IMR-90 (cell line): ENCODE results near the gene GSTP1. TPM values are rescaled to one million over a fixed set of nuclear protein-coding genes. Genes with fewer than 3 reads are reported as not detected.
"Not testable (repeated sequence)": the region's sequence is repeated elsewhere in the genome, so short reads cannot be mapped to it uniquely, and the experiment has no call there.

Experiments used
- ATAC-seq: fragments of 200-7000 bp; cut with Tn5 transposase; 2 replicates; pipeline ENCODE4 v1.9.1; 2020; ENCODE audit warnings: low read depth, mild to moderate bottlenecking, moderate library complexity
- BruUV-seq: library from RNA; stranded (reverse); fragments of 400-500 nt; replicated peaks from 2 replicates; lab custom pipeline; 2021; lab: Mats Ljungman, UMichigan
- CTCF ChIA-PET: fragments of 300-600 bp; formaldehyde crosslinking; extraction: SDS; loops from one replicate; lab custom pipeline; 2021; ENCODE audit warnings: antibody characterized with exemption; lab: Yijun Ruan, JAX
- POLR2A ChIA-PET: fragments of 300-600 bp; sonication (Branson Sonifier 250); formaldehyde crosslinking; loops from one replicate; lab custom pipeline; 2022; ENCODE audit warnings: antibody characterized with exemption; ENCODE audit not compliant: unreplicated experiment; lab: Charles Lee
- DNase-seq: peaks from one replicate; pipeline ENCODE4 v3.0.0; 2013
- H2AFZ ChIP-seq: replicated peaks from 2 replicates; pipeline ENCODE3; 2013; ENCODE audit warnings: low read length, mild to moderate bottlenecking; ENCODE audit not compliant: poor library complexity
- H2AK5ac ChIP-seq: 2 replicates; pipeline ENCODE4 v1.6.1; 2013; ENCODE audit warnings: low read depth, low read length, inconsistent platforms
- H2AK9ac ChIP-seq: replicated peaks from 2 replicates; pipeline ENCODE3; 2013; ENCODE audit warnings: mild to moderate bottlenecking, low read depth, low read length, moderate library complexity; ENCODE audit not compliant: poor library complexity
- H2BK120ac ChIP-seq: 2 replicates; pipeline ENCODE4 v1.6.1; 2013; ENCODE audit warnings: low read depth, low read length, inconsistent platforms
- H2BK15ac ChIP-seq: 3 replicates; pipeline ENCODE4 v1.6.1; 2013; ENCODE audit warnings: low read depth, low read length, inconsistent platforms
- H2BK20ac ChIP-seq: 2 replicates; pipeline ENCODE4 v1.6.1; 2013; ENCODE audit warnings: low read depth, mild to moderate bottlenecking, inconsistent platforms, low read length, moderate library complexity
- H2BK5ac ChIP-seq: 2 replicates; pipeline ENCODE4 v1.6.1; 2013; ENCODE audit warnings: mild to moderate bottlenecking, low read depth, low read length, inconsistent platforms; ENCODE audit not compliant: poor library complexity, severe bottlenecking
- H3K14ac ChIP-seq: replicated peaks from 2 replicates; pipeline ENCODE4 v1.6.1; 2013; ENCODE audit warnings: low read depth, low read length, inconsistent platforms
- H3K18ac ChIP-seq: 2 replicates; pipeline ENCODE4 v1.6.1; 2013; ENCODE audit warnings: low read depth, low read length, control low read depth
- H3K23ac ChIP-seq: 2 replicates; pipeline ENCODE4 v1.6.1; 2013; ENCODE audit warnings: low read depth, low read length, inconsistent platforms
- H3K27ac ChIP-seq: 2 replicates; pipeline ENCODE4 v1.5.1; 2013; ENCODE audit warnings: mild to moderate bottlenecking, control low read depth, low read length; ENCODE audit not compliant: insufficient read depth
- H3K27me3 ChIP-seq: 2 replicates; pipeline ENCODE4 v1.6.1; 2013; ENCODE audit warnings: low read length; ENCODE audit not compliant: control insufficient read depth, insufficient read depth
- H3K36me3 ChIP-seq: 2 replicates; pipeline ENCODE4 v1.6.1; 2013; ENCODE audit warnings: low read length, mixed read lengths; ENCODE audit not compliant: control insufficient read depth, insufficient read depth
- H3K4ac ChIP-seq: 2 replicates; pipeline ENCODE4 v1.6.1; 2013; ENCODE audit warnings: low read depth, low read length, inconsistent platforms
- H3K4me1 ChIP-seq: 2 replicates; pipeline ENCODE4 v1.6.1; 2013; ENCODE audit warnings: low read length, mixed read lengths; ENCODE audit not compliant: control insufficient read depth, insufficient read depth
- H3K4me2 ChIP-seq: 2 replicates; pipeline ENCODE4 v1.6.1; 2013; ENCODE audit warnings: low read depth, mild to moderate bottlenecking, control low read depth, low read length, moderate library complexity
- H3K4me3 ChIP-seq: 2 replicates; pipeline ENCODE4 v1.5.1; 2013; ENCODE audit warnings: low read depth, mild to moderate bottlenecking, control low read depth, low read length, moderate library complexity; ENCODE audit not compliant: insufficient read depth
- H3K56ac ChIP-seq: 2 replicates; pipeline ENCODE4 v1.6.1; 2013; ENCODE audit warnings: low read length, inconsistent platforms; ENCODE audit not compliant: insufficient read depth; ENCODE audit errors: extremely low read depth
- H3K79me1 ChIP-seq, 2 experiments: 2 replicates each; pipeline ENCODE4 v1.6.1; 2013; ENCODE audit warnings: low read length in 2 of 2, inconsistent platforms in 1 of 2, low read depth in 1 of 2
- H3K9ac ChIP-seq: 2 replicates; pipeline ENCODE4 v1.6.1; 2013; ENCODE audit warnings: low read depth, low read length, control low read depth
- H3K9me1 ChIP-seq: 2 replicates; pipeline ENCODE4 v1.6.1; 2013; ENCODE audit warnings: low read length, inconsistent platforms; ENCODE audit not compliant: insufficient read depth
- H3K9me3 ChIP-seq: 2 replicates; pipeline ENCODE4 v1.6.1; 2013; ENCODE audit warnings: low read length; ENCODE audit not compliant: control insufficient read depth, insufficient read depth
- H4K20me1 ChIP-seq: 2 replicates; pipeline ENCODE4 v1.6.1; 2013; ENCODE audit warnings: low read length, inconsistent platforms; ENCODE audit not compliant: insufficient read depth
- H4K5ac ChIP-seq: 2 replicates; pipeline ENCODE4 v1.6.1; 2013; ENCODE audit warnings: mild to moderate bottlenecking, low read depth, low read length, control low read depth
- H4K8ac ChIP-seq, 2 experiments: 2 replicates each; pipeline ENCODE4 v1.6.1; 2013; ENCODE audit warnings: low read depth in 2 of 2, low read length in 2 of 2, control low read depth in 1 of 2, inconsistent platforms in 1 of 2
- H4K91ac ChIP-seq: 2 replicates; pipeline ENCODE4 v1.6.1; 2013; ENCODE audit warnings: low read depth, low read length, inconsistent platforms; ENCODE audit not compliant: insufficient read depth
- WGBS, 2 experiments: methylation state at CpG; one replicate each; pipeline versions ENCODE4 v1.1.5 to v1.1.7; 2013; ENCODE audit warnings: missing lambda C conversion rate in 2 of 2; ENCODE audit not compliant: insufficient read length in 1 of 2; ENCODE audit errors: extremely low coverage in 2 of 2; 5-methylcytosine and 5-hydroxymethylcytosine counted together
- dilution Hi-C: fragments of 300-500 bp; cut with HindIII; formaldehyde crosslinking; loops from one replicate; pipeline ENCODE4 v1.14.3; 2018; ENCODE audit warnings: low sequenced_read_pairs; ENCODE audit not compliant: unreplicated experiment
- in situ Hi-C: fragments of 300-500 bp; cut with MboI; formaldehyde crosslinking; loops from 3 replicates; pipeline ENCODE4 v1.14.3; 2019; ENCODE audit warnings: low sequenced_read_pairs, inconsistent platforms, mixed read lengths
- intact Hi-C: fragments of 100-400 bp; cut with micrococcal nuclease; formaldehyde crosslinking; loops from 2 replicates; pipeline ENCODE4 v1.10.0; 2022
- polyA plus RNA-seq, 3 experiments: library from polyadenylated mRNA; depleted of rRNA; stranded (reverse); fragments of >200 nt; gene quantifications; 2 replicates each; pipeline ENCODE4 v1.2.3, GENCODE V29; 2012; ENCODE audit warnings: low replicate concordance in 1 of 3
- total RNA-seq: library from RNA; depleted of rRNA; stranded (reverse); fragments of >200 nt; gene quantifications from 2 replicates; pipeline ENCODE4 v1.2.3, GENCODE V29; 2012

The GSTP1 gene
- total and polyA plus RNA-seq, 2 of the 4 experiments (the other 2 are of a cell fraction), result 947 to 1,539 TPM

DNA sequence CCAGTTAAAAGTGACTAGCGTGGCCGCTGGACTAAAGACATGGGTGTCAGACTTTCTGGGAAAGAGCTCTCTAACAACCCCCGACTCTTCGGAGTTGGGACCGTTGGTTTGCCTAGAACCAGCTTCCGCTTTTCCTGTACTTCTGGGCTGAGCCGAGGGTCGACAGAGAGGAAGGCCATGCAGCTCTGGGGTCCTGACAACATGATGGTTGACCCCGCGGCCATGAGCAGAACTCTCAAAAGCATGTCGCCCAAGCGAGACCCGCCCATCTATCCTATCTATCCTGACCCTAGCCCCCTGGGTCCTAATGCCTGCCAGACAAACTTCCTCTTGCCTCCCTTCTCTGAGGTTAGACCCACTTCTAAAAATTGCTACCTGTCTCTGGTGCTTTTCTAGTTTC, 37.0 kb downstream of the GSTP1 start:
- H3K14ac ChIP-seq, H3K4ac ChIP-seq, H3K9ac ChIP-seq, H3K23ac ChIP-seq, POLR2A ChIA-PET, H3K56ac ChIP-seq, ATAC-seq, H2BK120ac ChIP-seq, H3K79me1 ChIP-seq, DNase-seq, H4K8ac ChIP-seq, H3K9me3 ChIP-seq, H2BK15ac ChIP-seq, H3K36me3 ChIP-seq, H3K4me2 ChIP-seq, BruUV-seq, H2BK20ac ChIP-seq, H2AK5ac ChIP-seq, H4K20me1 ChIP-seq, CTCF ChIA-PET, H3K27ac ChIP-seq, intact Hi-C loops, H2AK9ac ChIP-seq, dilution Hi-C loops, H4K91ac ChIP-seq, H2AFZ ChIP-seq, H3K4me3 ChIP-seq, H4K5ac ChIP-seq, H2BK5ac ChIP-seq, H3K9me1 ChIP-seq, H3K18ac ChIP-seq, H3K4me1 ChIP-seq, in situ Hi-C loops: not testable (repeated sequence)
- 100% methylated on average over 2 of the region's 13 CpGs; no CpG with 5 or more reads in 1 of the 2 experiments for WGBS, 2 experiments
- peaks cover 19% of the 10 kb centered on the region for H3K27me3 ChIP-seq

DNA sequence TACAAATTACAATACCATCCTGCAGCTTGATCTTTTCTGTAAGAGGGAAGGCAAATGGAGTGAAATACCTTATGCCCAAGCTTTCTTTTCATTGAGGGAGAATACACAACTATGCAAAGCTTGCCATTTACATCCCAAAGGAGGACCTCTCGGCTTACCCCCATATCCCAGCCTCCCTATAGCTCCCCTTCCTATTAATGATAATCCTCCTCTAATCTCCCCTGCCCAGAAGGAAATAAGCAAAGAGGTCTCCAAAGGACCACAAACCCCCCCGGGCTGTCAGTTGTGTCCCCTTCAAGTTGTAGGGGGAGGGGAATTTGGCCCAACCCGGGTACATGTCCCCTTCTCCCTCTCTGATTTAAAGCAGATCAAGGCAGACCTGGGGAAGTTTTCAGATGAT, 38.3 kb downstream of the GSTP1 start:
- H2BK120ac ChIP-seq, H2BK15ac ChIP-seq, H3K27ac ChIP-seq, H4K91ac ChIP-seq, H2AFZ ChIP-seq, H3K18ac ChIP-seq, CTCF ChIA-PET, H3K4ac ChIP-seq, H2AK5ac ChIP-seq, H2AK9ac ChIP-seq, intact Hi-C loops, H2BK5ac ChIP-seq, H3K27me3 ChIP-seq, dilution Hi-C loops, POLR2A ChIA-PET, H3K4me1 ChIP-seq, H3K36me3 ChIP-seq, BruUV-seq, H3K23ac ChIP-seq, H3K56ac ChIP-seq, H3K9ac ChIP-seq, H2BK20ac ChIP-seq, H3K4me3 ChIP-seq, H4K5ac ChIP-seq, H3K9me1 ChIP-seq, DNase-seq, ATAC-seq, in situ Hi-C loops, H3K14ac ChIP-seq, H4K8ac ChIP-seq, H3K9me3 ChIP-seq, H3K4me2 ChIP-seq, H3K79me1 ChIP-seq, H4K20me1 ChIP-seq: not testable (repeated sequence)
- WGBS, 2 experiments, result no CpG with 5 or more reads among the region's 3 CpGs
